Measurements from ENCODE around the gene SPATA16. TPM values are rescaled to one million over a fixed set of nuclear protein-coding genes. Genes with fewer than 3 reads are reported as not detected.

Gene SPATA16
- total and polyA plus RNA-seq, 2 of the 13 experiments (the other 11 are each of a cell fraction or from before 2014, with no cell fraction given) = not detected

DNA sequence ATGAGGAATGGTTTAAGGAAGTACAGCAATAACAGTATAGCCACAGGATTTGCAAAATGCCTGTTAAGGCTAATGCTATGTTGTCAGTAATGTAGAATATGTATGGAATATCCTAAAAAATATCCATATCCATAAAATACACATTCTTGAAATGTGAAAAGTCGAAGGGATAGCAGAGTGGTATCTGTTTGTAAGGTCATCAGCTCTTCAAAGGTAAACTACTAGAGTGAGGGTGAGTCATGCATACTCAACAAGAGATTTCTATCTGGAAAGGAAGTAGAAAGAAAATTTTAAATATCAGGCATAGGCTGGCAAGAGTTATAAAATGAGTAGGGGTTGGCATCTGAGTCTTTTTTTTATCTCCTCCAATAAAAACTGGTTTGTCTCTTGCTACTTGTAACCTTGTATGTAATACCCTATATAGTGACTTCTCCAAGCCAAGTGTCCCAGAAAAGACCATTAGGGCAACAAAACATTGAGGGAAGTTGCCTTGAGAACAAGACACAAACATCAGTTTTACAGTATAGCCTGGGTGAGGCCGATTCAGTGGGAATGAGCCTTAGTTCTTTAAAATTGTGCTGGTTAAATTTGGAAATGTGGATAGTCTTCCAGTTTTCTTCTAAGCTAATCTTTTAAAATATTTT lies 103.1 kb downstream of the SPATA16 start:
- Histone ChIP-seq H3K79me2 (ENCODE audit: insufficient read depth, low read length) (no peaks in the 10 kb centered on the region), H4K20me1 (ENCODE audit: insufficient read depth, low read length) (no peaks in the 10 kb centered on the region), H3K36me3 (replicated peaks in 1 of 2; ENCODE audit: control insufficient read depth in 1 of 2, insufficient read depth in 2 of 2, low read length in 2 of 2) (no peaks in the 10 kb centered on the region), H2AFZ (ENCODE audit: low read length) (no peak overlapping the region), H3K4me2 (ENCODE audit: low read depth, low read length) (no peak overlapping the region), H3K4me1 (ENCODE audit: insufficient read depth, low read length) (no peaks in the 10 kb centered on the region), H3K9me3 (ENCODE audit: low read length) (no peaks in the 10 kb centered on the region), H3K27ac (ENCODE audit: extremely low read length, insufficient read depth, low read length) (no peak overlapping the region), H3K9ac (ENCODE audit: insufficient read depth, low read depth, low read length) (no peak overlapping the region), H3K4me3 (replicated peaks in 1 of 3; ENCODE audit: insufficient read depth in 1 of 3, low read depth in 2 of 3, low read length in 3 of 3) (no peak overlapping the region), H3K27me3 (ENCODE audit: control insufficient read depth in 1 of 2, insufficient read depth in 2 of 2, low read length in 2 of 2) (no peaks in the 10 kb centered on the region)
- in situ Hi-C loops (cut with HindIII; ENCODE audit: extremely low pct_ligation_motif_present, low pct_unique_long_range_greater_than_20kb) (no loop called here), intact Hi-C loops (cut with micrococcal nuclease; ENCODE audit: unreplicated experiment) (no loop called here)
- no TSS peak for BruUV-seq (replicated peaks)
- POLR2A ChIA-PET = no interaction called here
- WGBS (ENCODE audit: low lambda C conversion rate) = 0% methylated on average over 2 of the region's 2 CpGs
- FAIRE-seq (no peak), ATAC-seq (no peak), DNase-seq (ENCODE audit: low spot score) (no peak)
- TF ChIP-seq, protein P1, sequence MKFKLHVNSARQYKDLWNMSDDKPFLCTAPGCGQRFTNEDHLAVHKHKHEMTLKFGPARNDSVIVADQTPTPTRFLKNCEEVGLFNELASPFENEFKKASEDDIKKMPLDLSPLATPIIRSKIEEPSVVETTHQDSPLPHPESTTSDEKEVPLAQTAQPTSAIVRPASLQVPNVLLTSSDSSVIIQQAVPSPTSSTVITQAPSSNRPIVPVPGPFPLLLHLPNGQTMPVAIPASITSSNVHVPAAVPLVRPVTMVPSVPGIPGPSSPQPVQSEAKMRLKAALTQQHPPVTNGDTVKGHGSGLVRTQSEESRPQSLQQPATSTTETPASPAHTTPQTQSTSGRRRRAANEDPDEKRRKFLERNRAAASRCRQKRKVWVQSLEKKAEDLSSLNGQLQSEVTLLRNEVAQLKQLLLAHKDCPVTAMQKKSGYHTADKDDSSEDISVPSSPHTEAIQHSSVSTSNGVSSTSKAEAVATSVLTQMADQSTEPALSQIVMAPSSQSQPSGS (CRISPR knock-in tag; IDR thresholded peaks at IDR 0.05) = no peak
- TF ChIP-seq ZNF274 (CRISPR knock-in tag; IDR thresholded peaks at IDR 0.05) (no peak), TAF15 (IDR thresholded peaks at IDR 0.05; ENCODE audit: low read depth, low read length, poor library complexity, severe bottlenecking) (no peak), ZNF598 (CRISPR knock-in tag; IDR thresholded peaks at IDR 0.05; ENCODE audit: borderline replicate concordance) (no peak), MTA3 (CRISPR knock-in tag; IDR thresholded peaks at IDR 0.05) (no peak), ATF7-NPFF (CRISPR knock-in tag; IDR thresholded peaks at IDR 0.05; ENCODE audit: low read depth) (no peak), TRIM24 (CRISPR knock-in tag; IDR thresholded peaks at IDR 0.05) (no peak), PHF21A (CRISPR knock-in tag; IDR thresholded peaks at IDR 0.05) (no peak), HOXA5 (CRISPR knock-in tag; IDR thresholded peaks at IDR 0.05) (no peak), PAWR (CRISPR knock-in tag; IDR thresholded peaks at IDR 0.05; ENCODE audit: borderline replicate concordance) (no peak)
- TF ChIP-seq, protein P2, sequence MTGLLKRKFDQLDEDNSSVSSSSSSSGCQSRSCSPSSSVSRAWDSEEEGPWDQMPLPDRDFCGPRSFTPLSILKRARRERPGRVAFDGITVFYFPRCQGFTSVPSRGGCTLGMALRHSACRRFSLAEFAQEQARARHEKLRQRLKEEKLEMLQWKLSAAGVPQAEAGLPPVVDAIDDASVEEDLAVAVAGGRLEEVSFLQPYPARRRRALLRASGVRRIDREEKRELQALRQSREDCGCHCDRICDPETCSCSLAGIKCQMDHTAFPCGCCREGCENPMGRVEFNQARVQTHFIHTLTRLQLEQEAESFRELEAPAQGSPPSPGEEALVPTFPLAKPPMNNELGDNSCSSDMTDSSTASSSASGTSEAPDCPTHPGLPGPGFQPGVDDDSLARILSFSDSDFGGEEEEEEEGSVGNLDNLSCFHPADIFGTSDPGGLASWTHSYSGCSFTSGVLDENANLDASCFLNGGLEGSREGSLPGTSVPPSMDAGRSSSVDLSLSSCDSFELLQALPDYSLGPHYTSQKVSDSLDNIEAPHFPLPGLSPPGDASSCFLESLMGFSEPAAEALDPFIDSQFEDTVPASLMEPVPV (CRISPR knock-in tag; IDR thresholded peaks at IDR 0.05) = no peak
- TF ChIP-seq, protein P3, sequence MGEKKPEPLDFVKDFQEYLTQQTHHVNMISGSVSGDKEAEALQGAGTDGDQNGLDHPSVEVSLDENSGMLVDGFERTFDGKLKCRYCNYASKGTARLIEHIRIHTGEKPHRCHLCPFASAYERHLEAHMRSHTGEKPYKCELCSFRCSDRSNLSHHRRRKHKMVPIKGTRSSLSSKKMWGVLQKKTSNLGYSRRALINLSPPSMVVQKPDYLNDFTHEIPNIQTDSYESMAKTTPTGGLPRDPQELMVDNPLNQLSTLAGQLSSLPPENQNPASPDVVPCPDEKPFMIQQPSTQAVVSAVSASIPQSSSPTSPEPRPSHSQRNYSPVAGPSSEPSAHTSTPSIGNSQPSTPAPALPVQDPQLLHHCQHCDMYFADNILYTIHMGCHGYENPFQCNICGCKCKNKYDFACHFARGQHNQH (CRISPR knock-in tag; IDR thresholded peaks at IDR 0.05) = no peak
- TF ChIP-seq, protein P4, sequence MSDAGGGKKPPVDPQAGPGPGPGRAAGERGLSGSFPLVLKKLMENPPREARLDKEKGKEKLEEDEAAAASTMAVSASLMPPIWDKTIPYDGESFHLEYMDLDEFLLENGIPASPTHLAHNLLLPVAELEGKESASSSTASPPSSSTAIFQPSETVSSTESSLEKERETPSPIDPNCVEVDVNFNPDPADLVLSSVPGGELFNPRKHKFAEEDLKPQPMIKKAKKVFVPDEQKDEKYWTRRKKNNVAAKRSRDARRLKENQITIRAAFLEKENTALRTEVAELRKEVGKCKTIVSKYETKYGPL (CRISPR knock-in tag; IDR thresholded peaks at IDR 0.05) = no peak
- TF ChIP-seq, protein P5, sequence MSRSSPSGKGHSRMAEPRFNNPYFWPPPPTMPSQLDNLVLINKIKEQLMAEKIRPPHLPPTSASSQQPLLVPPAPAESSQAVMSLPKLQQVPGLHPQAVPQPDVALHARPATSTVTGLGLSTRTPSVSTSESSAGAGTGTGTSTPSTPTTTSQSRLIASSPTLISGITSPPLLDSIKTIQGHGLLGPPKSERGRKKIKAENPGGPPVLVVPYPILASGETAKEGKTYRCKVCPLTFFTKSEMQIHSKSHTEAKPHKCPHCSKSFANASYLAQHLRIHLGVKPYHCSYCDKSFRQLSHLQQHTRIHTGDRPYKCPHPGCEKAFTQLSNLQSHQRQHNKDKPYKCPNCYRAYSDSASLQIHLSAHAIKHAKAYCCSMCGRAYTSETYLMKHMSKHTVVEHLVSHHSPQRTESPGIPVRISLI (CRISPR knock-in tag; IDR thresholded peaks at IDR 0.05; ENCODE audit: borderline replicate concordance) = no peak
- CTCF ChIA-PET (ENCODE audit: low intra/inter-chr PET ratio, low total read pairs) = no interaction called here
